IPS-18c (cell line): Measurements from ENCODE around the gene GDF11.
A peak's percentile ranks its signal among the peaks of the same experiment; 100 is the strongest.

ENCODE experiments used
- H3K4me3 ChIP-seq: 2 replicates; pipeline ENCODE4 v1.7.0; 2013; ENCODE audit warnings: low read depth, mild to moderate bottlenecking, low read length, moderate library complexity; ENCODE audit not compliant: insufficient read depth
- H3K9me3 ChIP-seq: one replicate; pipeline ENCODE4 v1.6.1; 2013; ENCODE audit warnings: mild to moderate bottlenecking, low read length, moderate library complexity; ENCODE audit not compliant: control insufficient read depth, insufficient read depth

GDF11 gene

GRCh38 chr12:55729819-55730818, 12.8 kb upstream of the GDF11 start:
- no peaks in the 10 kb centered on the region for H3K9me3 ChIP-seq
- peak overlapping the region; percentile 92 for H3K4me3 ChIP-seq

GRCh38 chr12:55732288-55732687, 10.6 kb upstream of the GDF11 start:
- no peaks in the 10 kb centered on the region for H3K9me3 ChIP-seq
- no peak overlapping the region for H3K4me3 ChIP-seq

- no peak overlapping the region for H3K4me3 ChIP-seq
- H3K9me3 ChIP-seq: no peaks in the 10 kb centered on the region
These were observed 9.8 kb upstream of the GDF11 start for GRCh38 chr12:55733021-55733555.

GRCh38 chr12:55733858-55734257, 9.1 kb upstream of the GDF11 start:
- no peak overlapping the region for H3K4me3 ChIP-seq

GRCh38 chr12:55734595-55734994, 8.3 kb upstream of the GDF11 start:
- Histone ChIP-seq H3K4me3 (no peak overlapping the region), H3K9me3 (no peaks in the 10 kb centered on the region)

More at GRCh38 chr12:55733858-55734257, 9.1 kb upstream of the GDF11 start:
- no peaks in the 10 kb centered on the region for H3K9me3 ChIP-seq

GRCh38 chr12:55736076-55736475, 6.8 kb upstream of the GDF11 start:
- Histone ChIP-seq H3K9me3 (no peaks in the 10 kb centered on the region), H3K4me3 (no peak overlapping the region)

GRCh38 chr12:55736780-55737580, 5.9 kb upstream of the GDF11 start:
- no peaks in the 10 kb centered on the region for H3K9me3 ChIP-seq
- peak overlapping the region; percentile 61; the same call in 1 of the 2 replicates for H3K4me3 ChIP-seq

- Histone ChIP-seq H3K9me3 (no peaks in the 10 kb centered on the region), H3K4me3 (peak overlapping the region; percentile 61)
These were observed 5.3 kb upstream of the GDF11 start for GRCh38 chr12:55737581-55738122.

GRCh38 chr12:55738123-55739024, 4.5 kb upstream of the GDF11 start:
- H3K9me3 ChIP-seq: no peaks in the 10 kb centered on the region
- peak overlapping the region; percentile 61 for H3K4me3 ChIP-seq

GRCh38 chr12:55739025-55739378, 3.9 kb upstream of the GDF11 start:
- Histone ChIP-seq H3K9me3 (no peaks in the 10 kb centered on the region), H3K4me3 (no peak overlapping the region)

- Histone ChIP-seq H3K9me3 (no peaks in the 10 kb centered on the region), H3K4me3 (peak overlapping the region; percentile 60)
These were observed 816 bp upstream of the GDF11 start for GRCh38 chr12:55741931-55742680.

GRCh38 chr12:55743406-55744339, 751 bp downstream of the GDF11 start:
- peak overlapping the region; percentile 97 for H3K4me3 ChIP-seq
- peaks cover 2% of the 10 kb centered on the region for H3K9me3 ChIP-seq

- Histone ChIP-seq H3K9me3 (peaks cover 2% of the 10 kb centered on the region), H3K4me3 (peak overlapping the region; percentile 97)
These were observed 1.6 kb downstream of the GDF11 start for GRCh38 chr12:55744340-55745030.

GRCh38 chr12:55745361-55746173, 2.6 kb downstream of the GDF11 start:
- Histone ChIP-seq H3K9me3 (peaks cover 2% of the 10 kb centered on the region), H3K4me3 (peak overlapping the region; percentile 97)
